GM19238 (cell line): ENCODE results near the gene IFNW1.
"Not testable (repeated sequence)": the region's sequence is repeated elsewhere in the genome, so short reads cannot be mapped to it uniquely, and the experiment has no call there.

Experiments
- DNase-seq: peaks from one replicate; pipeline ENCODE4 v3.0.0; 2011; ENCODE audit warnings: low spot score; ENCODE audit not compliant: insufficient read length

Gene IFNW1

GRCh38 chr9:21141427-21141882, at the start of gene IFNW1:
Gene IFNW1 (minus strand): TSS chr9:21141832. CDS start chr9:21141570, 262 bp downstream.
- DNase-seq = no peak

GRCh38 chr9:21187487-21187886, 45.9 kb upstream of the IFNW1 start, which contains the start of gene IFNA4:
Gene IFNA4 (minus strand): TSS chr9:21187587. CDS start chr9:21187531, 56 bp downstream.
- not testable (repeated sequence) for DNase-seq

- not testable (repeated sequence) for DNase-seq
Observed at GRCh38 chr9:21182810-21183736, 41.4 kb upstream of the IFNW1 start.

- no peak for DNase-seq
Observed at GRCh38 chr9:21174671-21175070, 33.0 kb upstream of the IFNW1 start.

GRCh38 chr9:21172156-21172555, 30.5 kb upstream of the IFNW1 start:
- no peak for DNase-seq

- DNase-seq = no peak
Observed at GRCh38 chr9:21171351-21171750, 29.7 kb upstream of the IFNW1 start.

- DNase-seq = not testable (repeated sequence)
Observed at GRCh38 chr9:21166560-21166959, 24.9 kb upstream of the IFNW1 start, which contains the start of gene IFNA21. Gene IFNA21 (minus strand): TSS chr9:21166660. CDS start chr9:21166612, 48 bp downstream.

GRCh38 chr9:21165516-21165915, 23.9 kb upstream of the IFNW1 start:
- DNase-seq = no peak

- DNase-seq = no peak
Observed at GRCh38 chr9:21160178-21160577, 18.5 kb upstream of the IFNW1 start.

- no peak for DNase-seq
Observed at GRCh38 chr9:21155501-21155900, 13.9 kb upstream of the IFNW1 start.

GRCh38 chr9:21154018-21154608, 12.5 kb upstream of the IFNW1 start:
- DNase-seq = no peak

- no peak for DNase-seq
Observed at GRCh38 chr9:21153336-21154017, 11.8 kb upstream of the IFNW1 start.

GRCh38 chr9:21144603-21145002, 3.0 kb upstream of the IFNW1 start:
- DNase-seq = no peak

- no peak for DNase-seq
Observed at GRCh38 chr9:21137020-21137419, 4.6 kb downstream of the IFNW1 start.

GRCh38 chr9:21135736-21136135, 5.9 kb downstream of the IFNW1 start:
- no peak for DNase-seq

GRCh38 chr9:21128186-21128585, 13.4 kb downstream of the IFNW1 start:
- DNase-seq = not testable (repeated sequence)

GRCh38 chr9:21121595-21122251, 19.9 kb downstream of the IFNW1 start:
- peak; percentile 5 for DNase-seq

GRCh38 chr9:21121079-21121478, 20.6 kb downstream of the IFNW1 start:
- no peak for DNase-seq

- no peak for DNase-seq
Observed at GRCh38 chr9:21119093-21119770, 22.4 kb downstream of the IFNW1 start.

- no peak for DNase-seq
Observed at GRCh38 chr9:21114311-21114710, 27.3 kb downstream of the IFNW1 start.
